ENCODE data around the gene GPR35.
"Not testable (repeated sequence)": the region's sequence is repeated elsewhere in the genome, so short reads cannot be mapped to it uniquely, and the experiment has no call there.

GPR35 gene

GRCh38 chr2:240655931-240656886 is 30.9 kb downstream of the GPR35 start:
- TF ChIP-seq, protein P1, sequence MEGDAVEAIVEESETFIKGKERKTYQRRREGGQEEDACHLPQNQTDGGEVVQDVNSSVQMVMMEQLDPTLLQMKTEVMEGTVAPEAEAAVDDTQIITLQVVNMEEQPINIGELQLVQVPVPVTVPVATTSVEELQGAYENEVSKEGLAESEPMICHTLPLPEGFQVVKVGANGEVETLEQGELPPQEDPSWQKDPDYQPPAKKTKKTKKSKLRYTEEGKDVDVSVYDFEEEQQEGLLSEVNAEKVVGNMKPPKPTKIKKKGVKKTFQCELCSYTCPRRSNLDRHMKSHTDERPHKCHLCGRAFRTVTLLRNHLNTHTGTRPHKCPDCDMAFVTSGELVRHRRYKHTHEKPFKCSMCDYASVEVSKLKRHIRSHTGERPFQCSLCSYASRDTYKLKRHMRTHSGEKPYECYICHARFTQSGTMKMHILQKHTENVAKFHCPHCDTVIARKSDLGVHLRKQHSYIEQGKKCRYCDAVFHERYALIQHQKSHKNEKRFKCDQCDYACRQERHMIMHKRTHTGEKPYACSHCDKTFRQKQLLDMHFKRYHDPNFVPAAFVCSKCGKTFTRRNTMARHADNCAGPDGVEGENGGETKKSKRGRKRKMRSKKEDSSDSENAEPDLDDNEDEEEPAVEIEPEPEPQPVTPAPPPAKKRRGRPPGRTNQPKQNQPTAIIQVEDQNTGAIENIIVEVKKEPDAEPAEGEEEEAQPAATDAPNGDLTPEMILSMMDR (IDR thresholded peaks at IDR 0.05; ENCODE audit: low read depth, low read length): no peak
- DNase-seq (ENCODE audit: low read depth in 2 of 2): peak; percentile 5 to 39
- no peak overlapping the region for H3K4me3 ChIP-seq (replicated peaks in 1 of 2; ENCODE audit: low read depth in 2 of 2, low read length in 2 of 2)

- H3K4me3 ChIP-seq (replicated peaks in 1 of 2; ENCODE audit: low read depth in 2 of 2, low read length in 2 of 2); DNase-seq (ENCODE audit: low read depth in 2 of 2): not testable (repeated sequence)
These were observed 34.6 kb downstream of the GPR35 start for GRCh38 chr2:240659883-240660282.

- TF ChIP-seq, protein P1 (IDR thresholded peaks at IDR 0.05; ENCODE audit: low read depth, low read length): no peak
- peak in 1 of 2 donors; percentile 22 for DNase-seq (ENCODE audit: low read depth in 2 of 2)
- no peak overlapping the region for H3K4me3 ChIP-seq (replicated peaks in 1 of 2; ENCODE audit: low read depth in 2 of 2, low read length in 2 of 2)
These were observed 37.4 kb downstream of the GPR35 start for GRCh38 chr2:240662681-240663080.

GRCh38 chr2:240663546-240664190 is 38.4 kb downstream of the GPR35 start:
- DNase-seq (ENCODE audit: low read depth in 2 of 2): no peak
- no peak overlapping the region for H3K4me3 ChIP-seq (replicated peaks in 1 of 2; ENCODE audit: low read depth in 2 of 2, low read length in 2 of 2)
- TF ChIP-seq, protein P1 (IDR thresholded peaks at IDR 0.05; ENCODE audit: low read depth, low read length): peak; percentile 7

DNA sequence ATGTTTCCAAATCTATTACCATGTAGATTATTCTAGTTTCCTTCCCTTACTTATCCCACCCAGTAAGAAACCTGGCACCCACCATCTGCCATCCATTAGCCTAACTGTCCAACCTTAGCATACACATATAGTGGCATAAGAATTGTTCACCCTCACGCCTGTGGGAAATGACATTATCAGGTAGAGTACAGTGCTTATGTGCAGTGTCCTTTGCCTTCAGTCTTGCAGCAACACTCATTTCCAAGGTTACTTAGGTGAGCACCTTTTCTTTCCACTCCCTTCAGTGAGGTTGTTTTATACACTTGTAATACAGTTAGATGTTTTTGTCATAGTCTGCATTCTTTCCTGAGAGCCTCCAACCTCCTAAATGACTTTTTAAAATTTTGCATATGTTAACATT is 39.3 kb downstream of the GPR35 start:
- H3K4me3 ChIP-seq (replicated peaks in 1 of 2; ENCODE audit: low read depth in 2 of 2, low read length in 2 of 2): no peak overlapping the region
- DNase-seq (ENCODE audit: low read depth in 2 of 2): no peak
- TF ChIP-seq, protein P1 (IDR thresholded peaks at IDR 0.05; ENCODE audit: low read depth, low read length): no peak

- DNase-seq (ENCODE audit: low read depth in 2 of 2): no peak
- H3K4me3 ChIP-seq (replicated peaks in 1 of 2; ENCODE audit: low read depth in 2 of 2, low read length in 2 of 2): no peak overlapping the region
These were observed 45.1 kb downstream of the GPR35 start for GRCh38 chr2:240670402-240670801.

More at GRCh38 chr2:240670402-240670801, 45.1 kb downstream of the GPR35 start:
- TF ChIP-seq, protein P1 (IDR thresholded peaks at IDR 0.05; ENCODE audit: low read depth, low read length): no peak
